GM12892 (cell line): ENCODE results near the gene MUC12.

Experiments
- POLR2A ChIP-seq: IDR thresholded peaks from 2 replicates; pipeline ENCODE4 v1.6.1; 2011; ENCODE audit warnings: low read depth, low read length, control low read depth
- POLR2AphosphoS5 ChIP-seq: IDR thresholded peaks from 2 replicates; pipeline ENCODE4 v1.6.1; 2011; ENCODE audit warnings: low read depth, low read length, control low read depth

- TF ChIP-seq POLR2AphosphoS5 = no peak
- TF ChIP-seq POLR2A = no peak
Observed at GRCh38 chr7:100965723-100966541, 3.4 kb upstream of the MUC12 start.
